NT2/D1 (cell line): ENCODE measurements around the gene PLA2G1B.

Source experiments
- SUZ12 ChIP-seq: IDR thresholded peaks from 2 replicates; pipeline ENCODE4 v1.6.1; 2011; ENCODE audit not compliant: insufficient read length, insufficient read depth; ENCODE audit errors: extremely low read depth
- YY1 ChIP-seq: IDR thresholded peaks from 2 replicates; pipeline ENCODE4 v1.6.1; 2011; ENCODE audit not compliant: insufficient read length, insufficient read depth
- ZNF274 ChIP-seq: IDR thresholded peaks from 2 replicates; pipeline ENCODE4 v1.6.1; 2011; ENCODE audit warnings: mild to moderate bottlenecking, low read depth, low read length

GRCh38 chr12:120350576-120351350, 23.2 kb upstream of the PLA2G1B start:
- TF ChIP-seq YY1 (no peak), ZNF274 (no peak), SUZ12 (no peak)
